Measurements from ENCODE around the gene LRRIQ1.

Gene LRRIQ1

GRCh38 chr12:85257671-85258070 lies 221.5 kb downstream of the LRRIQ1 start:
- Histone ChIP-seq H2AFZ (ENCODE audit: low read depth, low read length, severe bottlenecking) (no peak overlapping the region), H3K9me3 (ENCODE audit: insufficient read depth, low read length) (no peaks in the 10 kb centered on the region), H4K20me1 (ENCODE audit: low read depth, low read length) (no peaks in the 10 kb centered on the region), H3K36me3 (ENCODE audit: low read length) (no peaks in the 10 kb centered on the region), H3K4me2 (ENCODE audit: low read depth, low read length, poor library complexity, severe bottlenecking) (no peak overlapping the region), H3K27ac (ENCODE audit: low read depth, low read length) (no peak overlapping the region), H3K27me3 (ENCODE audit: low read length) (no peaks in the 10 kb centered on the region), H3K9ac (ENCODE audit: low read length) (no peak overlapping the region), H3F3A (ENCODE audit: insufficient read depth) (no peaks in the 10 kb centered on the region), H3K9me2 (replicated peaks; ENCODE audit: insufficient read depth, low read length) (no peaks in the 10 kb centered on the region), H3K4me3 (ENCODE audit: insufficient read depth, low read length, poor library complexity, severe bottlenecking) (no peak overlapping the region), H3K79me2 (ENCODE audit: insufficient read depth, low read length) (no peaks in the 10 kb centered on the region)
- TF ChIP-seq CTCF (IDR thresholded peaks at IDR 0.05; ENCODE audit: insufficient read depth, low read length, poor library complexity, severe bottlenecking): no peak
- TF ChIP-seq EZH2phosphoT487 (conservative IDR thresholded peaks at IDR 0.05; ENCODE audit: low read length): no peak

- H3K9me3 ChIP-seq (ENCODE audit: insufficient read depth, low read length): no peaks in the 10 kb centered on the region
- no peak overlapping the region for H3K4me2 ChIP-seq (ENCODE audit: low read depth, low read length, poor library complexity, severe bottlenecking)
- H3K36me3 ChIP-seq (ENCODE audit: low read length): no peaks in the 10 kb centered on the region
- H3K9ac ChIP-seq (ENCODE audit: low read length): no peak overlapping the region
- H3K79me2 ChIP-seq (ENCODE audit: insufficient read depth, low read length): no peaks in the 10 kb centered on the region
- TF ChIP-seq EZH2phosphoT487 (conservative IDR thresholded peaks at IDR 0.05; ENCODE audit: low read length) (no peak), CTCF (IDR thresholded peaks at IDR 0.05; ENCODE audit: insufficient read depth, low read length, poor library complexity, severe bottlenecking) (no peak)
- H2AFZ ChIP-seq (ENCODE audit: low read depth, low read length, severe bottlenecking): no peak overlapping the region
- no peak overlapping the region for H3K27ac ChIP-seq (ENCODE audit: low read depth, low read length)
- no peaks in the 10 kb centered on the region for H4K20me1 ChIP-seq (ENCODE audit: low read depth, low read length)
- no peak overlapping the region for H3K4me3 ChIP-seq (ENCODE audit: insufficient read depth, low read length, poor library complexity, severe bottlenecking)
- H3K27me3 ChIP-seq (ENCODE audit: low read length): no peaks in the 10 kb centered on the region
- no peaks in the 10 kb centered on the region for H3F3A ChIP-seq (ENCODE audit: insufficient read depth)
- no peaks in the 10 kb centered on the region for H3K9me2 ChIP-seq (replicated peaks; ENCODE audit: insufficient read depth, low read length)
Observed at GRCh38 chr12:85260447-85260846, 224.3 kb downstream of the LRRIQ1 start.

GRCh38 chr12:85260896-85261295 lies 224.7 kb downstream of the LRRIQ1 start:
- Histone ChIP-seq H4K20me1 (ENCODE audit: low read depth, low read length) (no peaks in the 10 kb centered on the region), H3K9ac (ENCODE audit: low read length) (no peak overlapping the region), H3K4me2 (ENCODE audit: low read depth, low read length, poor library complexity, severe bottlenecking) (no peak overlapping the region), H3F3A (ENCODE audit: insufficient read depth) (no peaks in the 10 kb centered on the region), H2AFZ (ENCODE audit: low read depth, low read length, severe bottlenecking) (no peak overlapping the region), H3K79me2 (ENCODE audit: insufficient read depth, low read length) (no peaks in the 10 kb centered on the region), H3K27me3 (ENCODE audit: low read length) (no peaks in the 10 kb centered on the region), H3K9me3 (ENCODE audit: insufficient read depth, low read length) (no peaks in the 10 kb centered on the region), H3K4me3 (ENCODE audit: insufficient read depth, low read length, poor library complexity, severe bottlenecking) (no peak overlapping the region), H3K27ac (ENCODE audit: low read depth, low read length) (no peak overlapping the region), H3K9me2 (replicated peaks; ENCODE audit: insufficient read depth, low read length) (no peaks in the 10 kb centered on the region), H3K36me3 (ENCODE audit: low read length) (no peaks in the 10 kb centered on the region)
- TF ChIP-seq EZH2phosphoT487 (conservative IDR thresholded peaks at IDR 0.05; ENCODE audit: low read length) (no peak), CTCF (IDR thresholded peaks at IDR 0.05; ENCODE audit: insufficient read depth, low read length, poor library complexity, severe bottlenecking) (no peak)

All from SU-DHL-6 (cell line).